Sigmoid colon (tissue), 4 donors: Measurements from ENCODE around the gene TMPRSS9.

Experiments used
- CTCF ChIP-seq, 4 experiments: fragments of 450-650 bp in 3 of 4; fragments of 200-600 bp in 1 of 4; IDR thresholded peaks; one replicate each; pipeline ENCODE4 v1.5.1; 2016 to 2019; ENCODE audit warnings: antibody characterized with exemption in 4 of 4, mild to moderate bottlenecking in 3 of 4, moderate library complexity in 2 of 4
- EP300 ChIP-seq, 4 donors: sonication (generic); formaldehyde crosslinking; IDR thresholded peaks; one replicate each; pipeline ENCODE4 v1.6.1; 2017; ENCODE audit warnings: antibody characterized with exemption in 4 of 4

GRCh38 chr19:2353159-2353886 is 6.7 kb upstream of the TMPRSS9 start:
- TF ChIP-seq EP300 (IDR thresholded peaks at IDR 0.05) (no peak), CTCF (IDR thresholded peaks at IDR 0.05) (no peak)
